Activated CD8-positive, alpha-beta memory T cell treated with anti-CD3 and anti-CD28 coated beads for 48 hours (primary cell): ENCODE results near the gene ORMDL3.
"Not testable (repeated sequence)": the region's sequence is repeated elsewhere in the genome, so short reads cannot be mapped to it uniquely, and the experiment has no call there.

Experiments used
- DNase-seq, 3 experiments: peaks; one replicate each; pipeline ENCODE4 v3.0.0-alpha.2; 2020; ENCODE audit warnings: low read depth in 2 of 3, low spot score in 2 of 3

Gene ORMDL3

GRCh38 chr17:39887078-39887477 is 40.3 kb downstream of the ORMDL3 start:
- DNase-seq = no peak

GRCh38 chr17:39886102-39886501 is 41.3 kb downstream of the ORMDL3 start:
- DNase-seq = not testable (repeated sequence)

GRCh38 chr17:39872751-39873150 is 54.6 kb downstream of the ORMDL3 start:
- no peak for DNase-seq

DNA sequence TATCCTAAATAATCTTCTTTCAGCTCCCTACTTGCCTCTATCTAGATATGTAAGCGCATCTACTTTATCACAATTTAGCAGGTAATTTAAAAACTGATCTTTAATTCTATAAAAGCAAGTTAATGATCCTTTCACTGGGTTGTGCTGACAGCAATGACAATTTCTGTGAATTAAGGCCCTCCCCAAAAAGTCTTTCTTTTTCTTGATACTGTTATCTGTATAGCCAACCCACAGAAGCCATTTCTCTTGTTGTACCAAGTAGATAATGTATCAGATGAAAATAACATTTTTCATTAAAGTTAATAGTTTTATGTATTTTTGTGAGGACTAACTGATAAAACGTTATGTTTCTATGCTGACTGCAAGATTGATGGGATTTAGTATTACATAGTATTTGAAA is 55.6 kb downstream of the ORMDL3 start:
- DNase-seq = no peak
